HG02623 (cell line): Measurements from ENCODE around the gene VAT1.
"Not testable (repeated sequence)": the region's sequence is repeated elsewhere in the genome, so short reads cannot be mapped to it uniquely, and the experiment has no call there.

ENCODE experiments used
- ATAC-seq: cut with Tn5 transposase; IDR thresholded peaks from one replicate; pipeline ENCODE4 v1.9.1; 2021; ENCODE audit warnings: moderate library complexity; ENCODE audit not compliant: unreplicated experiment

VAT1 gene

GRCh38 chr17:43021741-43022512 is at the start of gene VAT1:
VAT1 (minus strand) TSS chr17:43022385; CDS start chr17:43022322, 63 bp downstream.
- ATAC-seq, result no peak

- no peak for ATAC-seq
Measured at GRCh38 chr17:43070872-43071271, 48.7 kb upstream of the VAT1 start.

DNA sequence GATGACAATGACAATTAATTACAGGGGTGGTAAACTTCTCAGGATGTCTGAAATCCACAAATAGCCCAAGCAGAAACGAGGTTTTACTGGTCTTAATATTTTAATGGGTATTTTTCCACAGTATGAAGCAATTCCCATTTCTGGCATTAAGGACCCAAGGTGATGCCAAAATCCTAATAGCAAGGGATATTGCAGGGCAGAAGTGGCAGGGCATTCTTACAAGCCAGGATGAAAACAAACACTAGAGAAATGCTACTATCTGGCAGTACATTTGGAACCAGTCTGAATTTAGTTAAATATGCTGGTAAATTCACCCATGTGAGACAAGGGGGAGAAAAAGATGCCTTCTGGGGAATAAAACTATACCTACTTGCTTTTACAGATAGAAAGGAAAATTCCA is 48.1 kb upstream of the VAT1 start:
- no peak for ATAC-seq

DNA sequence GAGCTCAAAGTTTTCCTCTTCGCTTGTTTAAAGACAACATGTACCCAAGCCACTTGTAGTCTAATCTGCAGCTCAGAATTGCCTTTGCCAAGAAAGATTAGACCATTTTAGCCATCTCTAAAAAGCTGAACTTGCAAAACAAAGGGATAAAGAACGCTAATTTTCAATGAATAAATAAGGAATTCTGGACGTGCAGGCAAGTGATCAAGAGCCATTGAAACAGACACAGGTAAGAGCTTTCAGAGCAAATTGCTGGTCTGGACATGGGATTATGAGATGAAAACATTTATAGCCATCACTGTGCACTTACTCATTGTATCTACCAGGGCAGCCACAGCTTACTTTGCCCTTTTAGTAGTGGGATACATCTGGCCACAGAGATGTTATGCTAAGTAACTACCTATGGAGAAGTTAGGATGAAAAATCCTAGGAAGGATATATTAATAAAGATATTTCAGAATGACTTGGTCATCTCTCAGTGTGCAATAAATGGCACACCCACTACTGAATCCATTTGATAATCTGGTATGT is 47.2 kb upstream of the VAT1 start:
- no peak for ATAC-seq

DNA sequence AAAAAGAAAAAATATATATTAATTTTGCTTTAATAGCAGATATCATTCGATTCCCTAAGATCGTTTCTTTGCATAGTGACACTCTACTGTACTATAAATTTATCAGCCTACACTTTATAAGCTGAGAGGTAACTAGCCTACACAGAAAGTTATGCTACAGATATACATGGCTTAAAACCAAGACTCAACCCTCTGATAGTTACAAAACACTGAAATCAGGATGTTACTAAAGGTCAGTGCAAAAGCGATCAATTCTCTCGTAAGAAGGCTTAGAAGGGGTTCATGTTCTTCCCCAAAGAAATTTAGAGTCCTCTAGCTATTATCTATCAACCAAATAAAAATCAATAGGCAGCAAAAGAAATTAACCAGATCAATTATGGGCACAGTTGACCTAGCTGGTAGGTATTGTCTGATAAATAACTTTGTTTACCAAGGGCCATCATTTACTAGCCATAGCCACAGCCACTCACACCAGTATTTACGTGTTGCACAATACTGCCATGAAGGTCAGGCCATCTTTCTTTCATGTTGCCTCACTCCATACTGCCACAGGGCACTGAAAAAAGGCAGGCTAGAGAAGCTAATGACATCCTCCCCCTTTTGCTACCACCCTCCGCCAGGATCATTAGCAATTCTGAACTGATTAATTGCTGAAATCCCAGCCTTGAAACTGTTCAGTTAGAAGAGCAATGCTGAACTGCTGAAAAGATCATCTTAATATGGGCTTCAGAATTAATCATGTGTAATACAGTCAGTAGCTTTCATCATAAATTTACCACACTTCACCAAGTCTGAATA is 46.6 kb upstream of the VAT1 start:
- no peak for ATAC-seq

DNA sequence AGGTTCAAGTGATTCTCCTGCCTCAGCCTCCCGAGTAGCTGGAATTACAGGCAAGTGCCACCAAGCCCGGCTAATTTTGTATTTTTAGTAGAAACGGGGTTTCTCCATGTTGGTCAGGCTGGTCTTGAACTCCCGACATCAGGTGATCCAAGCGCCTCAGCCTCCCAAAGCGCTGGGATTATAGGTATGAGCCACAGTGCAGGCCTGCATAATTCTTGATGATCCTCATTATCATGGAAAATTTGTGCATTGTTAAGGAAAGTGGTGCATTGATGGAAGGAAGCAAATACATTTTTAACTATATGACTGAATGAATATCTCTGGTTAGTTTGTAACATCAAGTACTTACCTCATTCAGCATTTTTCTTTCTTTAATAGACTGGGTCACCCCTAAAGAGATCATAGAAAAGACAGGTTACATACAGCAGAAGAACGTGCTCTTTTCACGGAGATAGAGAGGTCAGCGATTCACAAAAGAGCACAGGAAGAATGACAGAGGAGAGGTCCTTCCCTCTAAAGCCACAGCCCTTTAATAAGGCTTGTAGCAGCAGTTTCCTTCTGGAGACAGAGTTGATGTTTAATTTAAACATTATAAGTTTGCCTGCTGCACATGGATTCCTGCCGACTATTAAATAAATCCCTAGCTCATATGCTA is 40.9 kb upstream of the VAT1 start:
- ATAC-seq, result no peak

- no peak for ATAC-seq
Measured at GRCh38 chr17:43056051-43056450, 33.9 kb upstream of the VAT1 start.

DNA sequence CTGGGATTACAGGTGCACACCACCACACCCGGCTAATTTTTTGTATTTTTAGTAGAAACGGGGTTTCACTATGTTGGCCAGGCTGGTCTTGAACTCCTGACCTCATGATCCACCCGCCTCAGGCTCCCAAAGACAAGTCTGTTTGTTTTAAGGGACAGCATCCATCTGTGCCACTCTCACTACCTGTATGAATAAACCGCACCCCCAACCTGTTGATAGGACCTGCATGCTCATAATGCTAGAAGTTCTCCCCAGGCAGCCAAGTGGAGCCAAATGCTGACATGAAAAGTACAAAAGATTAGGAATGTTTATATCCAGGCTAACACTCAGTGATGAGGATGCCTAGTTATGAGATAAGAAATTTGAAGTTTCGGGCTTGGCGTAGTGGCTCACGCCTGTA is 30.8 kb upstream of the VAT1 start:
- not testable (repeated sequence) for ATAC-seq

DNA sequence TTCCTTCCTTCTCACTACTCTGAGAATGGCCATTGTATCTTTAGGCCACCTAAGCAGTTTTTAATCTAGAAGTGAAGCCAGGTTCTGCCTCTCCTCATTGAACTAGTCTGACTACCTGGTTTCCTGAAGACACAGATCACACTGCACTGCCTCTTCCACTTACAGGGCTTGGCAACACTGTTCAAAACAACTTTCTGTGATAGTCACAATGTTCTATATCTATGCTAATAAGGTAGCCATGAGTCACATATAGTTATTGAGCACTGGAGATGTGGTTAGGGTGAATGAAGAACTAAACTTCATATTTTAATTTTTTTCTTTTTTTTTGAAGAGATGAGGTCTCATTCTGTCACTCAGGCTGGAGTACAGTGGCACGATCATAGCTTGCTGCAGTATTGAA is 29.8 kb upstream of the VAT1 start:
- ATAC-seq, result no peak

DNA sequence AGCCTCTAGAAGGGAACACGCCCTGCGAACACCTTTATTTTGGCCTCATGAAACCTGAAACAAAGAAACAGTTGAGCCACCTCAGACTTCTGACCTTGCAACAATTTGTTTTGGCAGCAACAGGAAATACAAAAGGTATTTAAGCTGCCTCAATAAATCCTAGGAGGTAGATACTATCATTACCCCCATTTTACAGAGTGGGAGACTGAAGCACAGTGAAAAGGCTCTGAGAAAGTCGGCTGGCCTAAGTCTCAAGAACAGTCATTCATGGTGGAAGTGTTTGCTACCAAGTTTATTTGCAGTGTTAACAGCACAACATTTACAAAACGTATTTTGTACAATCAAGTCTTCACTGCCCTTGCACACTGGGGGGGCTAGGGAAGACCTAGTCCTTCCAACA is 21.8 kb upstream of the VAT1 start:
- ATAC-seq, result no peak

GRCh38 chr17:43043307-43043706 is 21.1 kb upstream of the VAT1 start:
- no peak for ATAC-seq

- ATAC-seq, result no peak
Measured at GRCh38 chr17:43042025-43042628, 19.9 kb upstream of the VAT1 start.

DNA sequence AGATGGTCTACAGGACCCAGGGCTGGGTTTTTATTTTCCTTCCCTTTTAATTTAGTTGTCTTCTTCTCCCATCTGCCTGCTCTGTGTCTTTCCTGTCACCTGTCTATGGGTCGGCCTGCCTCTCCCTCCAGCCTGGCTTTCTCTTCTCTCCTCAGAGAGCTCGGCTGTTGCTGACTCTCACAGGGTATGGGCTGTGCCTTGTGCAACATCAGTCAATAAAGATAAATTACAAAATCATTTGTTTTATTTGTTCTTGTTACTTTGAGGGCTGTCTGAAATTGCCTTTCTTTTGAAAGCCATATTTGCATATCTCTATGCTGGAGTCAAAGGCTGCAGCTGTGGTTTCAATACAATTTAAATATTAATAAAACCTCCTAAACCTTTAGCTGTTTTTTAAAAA is 18.5 kb upstream of the VAT1 start:
- no peak for ATAC-seq

DNA sequence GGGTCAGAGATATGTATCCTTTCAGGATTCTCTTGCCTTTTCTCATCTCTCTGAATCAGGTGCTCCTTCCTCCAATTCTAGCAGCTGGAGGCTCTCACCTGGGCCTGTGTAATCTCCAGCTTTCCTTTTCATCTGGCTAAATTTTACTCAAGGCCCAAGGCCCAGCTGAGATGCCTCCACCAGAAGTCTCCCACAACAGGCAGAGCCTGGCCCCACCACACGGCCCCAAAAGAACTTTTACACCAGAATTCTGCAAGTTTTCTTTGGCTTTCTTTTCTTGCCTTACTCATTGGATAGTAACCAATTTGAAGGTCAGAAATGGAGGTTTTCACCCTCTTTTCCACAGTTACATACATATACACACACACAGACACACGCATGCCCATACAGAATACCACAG is 17.5 kb upstream of the VAT1 start:
- no peak for ATAC-seq

GRCh38 chr17:43034894-43035293 is 12.7 kb upstream of the VAT1 start:
- no peak for ATAC-seq

DNA sequence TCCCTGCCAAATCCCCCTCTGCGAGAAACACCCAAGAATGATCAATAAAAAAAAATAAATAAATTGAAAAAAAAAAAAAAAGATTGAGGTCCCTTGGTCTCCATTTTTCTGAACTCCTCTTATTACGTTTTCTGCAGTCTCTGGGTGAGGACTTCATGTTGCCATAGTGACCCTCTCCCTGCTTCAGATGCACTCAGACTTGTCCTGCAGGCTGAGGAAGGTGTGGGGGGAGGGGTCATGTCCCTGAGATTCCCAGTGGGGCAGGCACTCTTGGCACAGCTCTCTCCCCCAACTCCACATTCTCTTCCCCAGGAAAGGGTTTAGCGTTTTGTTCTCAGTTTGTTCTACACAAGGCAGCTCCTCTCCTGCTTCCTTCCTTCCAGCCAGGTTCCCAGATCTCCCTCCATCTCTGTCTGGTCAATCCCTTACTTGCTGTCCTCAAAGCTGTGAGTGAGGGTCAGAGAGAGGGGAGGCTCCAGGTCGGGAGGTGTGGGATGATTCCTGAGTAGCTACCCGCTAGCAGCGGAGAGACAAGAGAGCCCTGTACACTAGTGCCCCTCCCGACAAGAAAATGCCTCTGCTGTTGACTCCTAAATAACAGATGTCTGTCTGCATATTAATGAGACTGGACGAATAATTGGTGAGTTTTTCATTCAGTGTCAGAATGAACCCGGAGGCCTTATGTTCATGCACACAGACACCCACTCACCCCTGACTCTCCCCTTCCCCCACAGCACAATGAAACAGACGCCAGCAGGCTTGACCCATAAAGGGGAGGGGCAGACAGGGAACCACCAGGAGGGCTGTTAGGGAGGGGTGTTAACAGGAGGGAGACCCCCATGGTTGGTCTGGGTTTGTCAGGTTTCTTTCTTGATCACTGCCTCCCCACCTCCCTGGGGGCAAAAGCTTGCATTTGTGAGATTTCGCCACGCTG is 12.0 kb upstream of the VAT1 start:
- ATAC-seq, result no peak

GRCh38 chr17:43031666-43032065 is 9.5 kb upstream of the VAT1 start:
- ATAC-seq, result no peak

GRCh38 chr17:43030137-43030767 is 8.1 kb upstream of the VAT1 start:
- ATAC-seq, result no peak

DNA sequence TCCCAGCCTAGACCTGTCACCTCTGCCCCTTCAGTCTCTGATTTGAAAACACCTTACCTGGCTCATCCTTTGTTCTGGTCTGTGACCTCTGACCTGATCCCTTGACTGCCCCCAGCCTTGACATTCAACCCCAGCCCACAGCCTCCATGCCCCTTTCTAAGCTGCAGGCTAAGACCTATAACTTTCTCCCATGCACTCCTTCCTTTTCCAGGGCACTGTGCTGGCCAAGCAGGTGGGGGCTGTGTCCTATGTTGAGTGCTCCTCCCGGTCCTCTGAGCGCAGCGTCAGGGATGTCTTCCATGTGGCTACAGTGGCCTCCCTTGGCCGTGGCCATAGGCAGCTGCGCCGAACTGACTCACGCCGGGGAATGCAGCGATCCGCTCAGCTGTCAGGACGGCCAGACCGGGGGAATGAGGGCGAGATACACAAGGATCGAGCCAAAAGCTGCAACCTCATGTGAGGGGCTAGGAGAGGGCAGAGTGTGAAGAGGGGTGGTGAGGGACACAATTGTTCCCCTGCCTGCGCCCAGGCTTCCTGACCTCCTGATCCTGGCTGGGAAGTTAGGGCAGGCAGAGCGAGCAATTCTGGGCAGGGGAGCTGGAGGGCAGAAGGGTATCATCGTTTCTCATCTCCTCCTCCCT is 6.2 kb upstream of the VAT1 start:
- ATAC-seq, result no peak
